NCI-H128 (cell line): ENCODE measurements around the gene MKNK2.

Experiments used
- DNase-seq: peaks from one replicate; lab custom pipeline; 2025; ENCODE audit not compliant: unreplicated experiment; lab: John Stamatoyannopoulos, UW

Gene MKNK2

GRCh38 chr19:2080336-2080988, 29.4 kb upstream of the MKNK2 start:
- DNase-seq = no peak

- DNase-seq = no peak
Observed at GRCh38 chr19:2079865-2080301, 28.8 kb upstream of the MKNK2 start.

- DNase-seq = no peak
Observed at GRCh38 chr19:2079076-2079864, 28.2 kb upstream of the MKNK2 start.

GRCh38 chr19:2077833-2078619, 27.0 kb upstream of the MKNK2 start:
- no peak for DNase-seq

GRCh38 chr19:2077398-2077797, 26.4 kb upstream of the MKNK2 start:
- DNase-seq = no peak

GRCh38 chr19:2076526-2076944, 25.5 kb upstream of the MKNK2 start:
- DNase-seq = no peak

GRCh38 chr19:2072757-2073551, 21.9 kb upstream of the MKNK2 start:
- DNase-seq = no peak

GRCh38 chr19:2070986-2071673, 20.1 kb upstream of the MKNK2 start:
- no peak for DNase-seq

- no peak for DNase-seq
Observed at GRCh38 chr19:2070436-2070827, 19.4 kb upstream of the MKNK2 start.

- DNase-seq = no peak
Observed at GRCh38 chr19:2064788-2065524, 13.9 kb upstream of the MKNK2 start.

- DNase-seq = no peak
Observed at GRCh38 chr19:2064395-2064787, 13.3 kb upstream of the MKNK2 start.

GRCh38 chr19:2063824-2064223, 12.8 kb upstream of the MKNK2 start:
- DNase-seq = no peak

GRCh38 chr19:2062770-2063169, 11.7 kb upstream of the MKNK2 start:
- no peak for DNase-seq

- DNase-seq = no peak
Observed at GRCh38 chr19:2062389-2062729, 11.3 kb upstream of the MKNK2 start.

GRCh38 chr19:2061495-2062388, 10.7 kb upstream of the MKNK2 start:
- peak; percentile 97 for DNase-seq

GRCh38 chr19:2060884-2061494, 9.9 kb upstream of the MKNK2 start:
- no peak for DNase-seq

- no peak for DNase-seq
Observed at GRCh38 chr19:2059422-2060201, 8.6 kb upstream of the MKNK2 start.
